Hepatocyte (in vitro differentiated cells): ENCODE measurements around the gene TNFRSF1A. TPM values are rescaled to one million over a fixed set of nuclear protein-coding genes. Genes with fewer than 3 reads are reported as not detected.
A peak's percentile ranks its signal among the peaks of the same experiment; 100 is the strongest.

Experiments
- DNase-seq: peaks from one replicate; pipeline ENCODE4 v3.0.0-alpha.2; 2016; ENCODE audit warnings: low spot score
- H2AFZ ChIP-seq: fragments of 200-600 bp; sonication (generic); 2 replicates; pipeline ENCODE4 v1.6.0; 2016; ENCODE audit warnings: antibody characterized with exemption, mild to moderate bottlenecking
- H3K27ac ChIP-seq: fragments of 200-600 bp; sonication (generic); 2 replicates; pipeline ENCODE4 v1.5.1; 2016; ENCODE audit warnings: mild to moderate bottlenecking
- H3K27me3 ChIP-seq: fragments of 200-600 bp; sonication (generic); 2 replicates; pipeline ENCODE4 v1.6.1; 2016
- H3K36me3 ChIP-seq: fragments of 200-600 bp; sonication (generic); replicated peaks from 2 replicates; pipeline ENCODE4 v1.5.1; 2016; ENCODE audit warnings: low read depth; ENCODE audit not compliant: insufficient read depth
- H3K4me1 ChIP-seq: fragments of 200-600 bp; sonication (generic); 2 replicates; pipeline ENCODE4 v1.5.1; 2016; ENCODE audit warnings: mild to moderate bottlenecking, moderate library complexity; ENCODE audit not compliant: insufficient read depth
- H3K4me2 ChIP-seq: fragments of 200-600 bp; sonication (generic); 2 replicates; pipeline ENCODE4 v1.6.0; 2016
- H3K4me3 ChIP-seq: fragments of 200-600 bp; sonication (generic); 2 replicates; pipeline ENCODE4 v1.5.1; 2016; ENCODE audit warnings: mild to moderate bottlenecking
- H3K79me2 ChIP-seq: fragments of 200-600 bp; sonication (generic); 2 replicates; pipeline ENCODE4 v1.6.0; 2017; ENCODE audit warnings: mild to moderate bottlenecking
- H3K9me2 ChIP-seq: fragments of 200-600 bp; sonication (generic); replicated peaks from 2 replicates; pipeline ENCODE4 v1.6.0; 2017; ENCODE audit warnings: mild to moderate bottlenecking; ENCODE audit not compliant: insufficient read depth
- H3K9me3 ChIP-seq: fragments of 200-600 bp; sonication (generic); 2 replicates; pipeline ENCODE4 v1.5.1; 2016; ENCODE audit warnings: low read depth, mild to moderate bottlenecking
- H4K20me1 ChIP-seq: fragments of 200-600 bp; sonication (generic); 2 replicates; pipeline ENCODE4 v1.6.0; 2016; ENCODE audit warnings: mild to moderate bottlenecking; ENCODE audit not compliant: insufficient read depth, poor library complexity, severe bottlenecking
- CTCF ChIP-seq: fragments of 200-600 bp; sonication (generic); IDR thresholded peaks from 2 replicates; pipeline ENCODE4 v1.5.1; 2016; ENCODE audit warnings: antibody characterized with exemption, mild to moderate bottlenecking; ENCODE audit not compliant: poor library complexity
- EZH2 ChIP-seq: fragments of 200-600 bp; sonication (generic); IDR thresholded peaks from 2 replicates; pipeline ENCODE4 v1.6.1; 2016; ENCODE audit warnings: antibody characterized with exemption, mild to moderate bottlenecking, borderline replicate concordance
- EZH2phosphoT487 ChIP-seq: fragments of 200-600 bp; sonication (generic); IDR thresholded peaks from one replicate; pipeline ENCODE4 v1.6.1; 2018; ENCODE audit warnings: antibody characterized with exemption, mild to moderate bottlenecking, low read depth, moderate library complexity; ENCODE audit not compliant: unreplicated experiment, severe bottlenecking
- WGBS: methylation state at CpG from one replicate; pipeline ENCODE4 v1.1.6; 2016; ENCODE audit warnings: low lambda C conversion rate; ENCODE audit errors: missing lambda C conversion rate; 5-methylcytosine and 5-hydroxymethylcytosine counted together
- polyA plus RNA-seq: library from polyadenylated mRNA; unstranded; fragments of >200 nt; fragmentation: Nextera tagmentation; extraction: Ambion mirVana; gene quantifications from 2 replicates; pipeline ENCODE4 v1.2.1, GENCODE V29; 2016
- total RNA-seq: library from RNA; depleted of rRNA; stranded (reverse); fragments of >200 nt; gene quantifications from 2 replicates; pipeline ENCODE4 v1.2.3, GENCODE V29; 2014

The TNFRSF1A gene
- total and polyA plus RNA-seq, 2 experiments from 2014 or later, result 147 to 168 TPM

DNA sequence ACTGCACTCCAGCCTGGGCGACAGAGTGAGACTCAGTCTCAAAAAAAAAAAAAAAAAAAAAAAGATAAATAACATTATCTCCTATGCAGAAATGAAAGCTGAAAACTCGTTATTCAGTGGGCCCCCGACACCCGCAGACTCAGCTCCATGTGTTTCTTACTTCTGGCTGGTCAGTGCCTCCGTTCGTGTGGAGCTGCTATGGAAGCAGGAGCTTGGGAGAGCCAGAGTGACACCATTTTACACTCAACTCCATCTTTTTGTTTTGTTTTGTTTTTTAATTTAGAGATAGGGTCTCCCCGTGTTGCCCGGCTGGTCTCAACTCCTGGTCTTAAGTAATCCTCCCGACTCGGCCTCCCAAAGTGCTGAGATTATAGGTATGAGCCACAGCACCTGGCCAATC is 44.7 kb downstream of the TNFRSF1A start:
- 89% methylated on average over 9 of the region's 10 CpGs for WGBS

GRCh38 chr12:6295094-6295811 is 46.6 kb downstream of the TNFRSF1A start:
- Histone ChIP-seq H3K9me2 (no peaks in the 10 kb centered on the region), H3K79me2 (no peaks in the 10 kb centered on the region), H2AFZ (no peak overlapping the region), H3K36me3 (no peaks in the 10 kb centered on the region), H3K27me3 (no peaks in the 10 kb centered on the region), H3K27ac (peak overlapping the region; percentile 98), H3K4me3 (no peak overlapping the region), H3K4me1 (peaks cover 38% of the 10 kb centered on the region), H3K4me2 (peak overlapping the region; percentile 60), H4K20me1 (no peaks in the 10 kb centered on the region), H3K9me3 (no peaks in the 10 kb centered on the region)
- 68% methylated on average over 5 of the region's 5 CpGs for WGBS
- peak; percentile 91 for DNase-seq
- no peak for TF ChIP-seq EZH2phosphoT487
- no peak for TF ChIP-seq CTCF
- TF ChIP-seq EZH2, result no peak

More for the DNA sequence above, 44.7 kb downstream of the TNFRSF1A start:
- H3K9me3 ChIP-seq, result no peaks in the 10 kb centered on the region
- H3K9me2 ChIP-seq, result no peaks in the 10 kb centered on the region
- H4K20me1 ChIP-seq, result no peaks in the 10 kb centered on the region
- no peaks in the 10 kb centered on the region for H3K36me3 ChIP-seq
- H3K79me2 ChIP-seq, result no peaks in the 10 kb centered on the region
- peak overlapping the region; percentile 54 for H3K27ac ChIP-seq
- H2AFZ ChIP-seq, result no peak overlapping the region
- H3K4me3 ChIP-seq, result no peak overlapping the region
- DNase-seq, result no peak
- no peak overlapping the region for H3K4me2 ChIP-seq
- TF ChIP-seq EZH2 (no peak), CTCF (no peak), EZH2phosphoT487 (no peak)
- no peaks in the 10 kb centered on the region for H3K27me3 ChIP-seq
- H3K4me1 ChIP-seq, result peaks cover 38% of the 10 kb centered on the region

DNA sequence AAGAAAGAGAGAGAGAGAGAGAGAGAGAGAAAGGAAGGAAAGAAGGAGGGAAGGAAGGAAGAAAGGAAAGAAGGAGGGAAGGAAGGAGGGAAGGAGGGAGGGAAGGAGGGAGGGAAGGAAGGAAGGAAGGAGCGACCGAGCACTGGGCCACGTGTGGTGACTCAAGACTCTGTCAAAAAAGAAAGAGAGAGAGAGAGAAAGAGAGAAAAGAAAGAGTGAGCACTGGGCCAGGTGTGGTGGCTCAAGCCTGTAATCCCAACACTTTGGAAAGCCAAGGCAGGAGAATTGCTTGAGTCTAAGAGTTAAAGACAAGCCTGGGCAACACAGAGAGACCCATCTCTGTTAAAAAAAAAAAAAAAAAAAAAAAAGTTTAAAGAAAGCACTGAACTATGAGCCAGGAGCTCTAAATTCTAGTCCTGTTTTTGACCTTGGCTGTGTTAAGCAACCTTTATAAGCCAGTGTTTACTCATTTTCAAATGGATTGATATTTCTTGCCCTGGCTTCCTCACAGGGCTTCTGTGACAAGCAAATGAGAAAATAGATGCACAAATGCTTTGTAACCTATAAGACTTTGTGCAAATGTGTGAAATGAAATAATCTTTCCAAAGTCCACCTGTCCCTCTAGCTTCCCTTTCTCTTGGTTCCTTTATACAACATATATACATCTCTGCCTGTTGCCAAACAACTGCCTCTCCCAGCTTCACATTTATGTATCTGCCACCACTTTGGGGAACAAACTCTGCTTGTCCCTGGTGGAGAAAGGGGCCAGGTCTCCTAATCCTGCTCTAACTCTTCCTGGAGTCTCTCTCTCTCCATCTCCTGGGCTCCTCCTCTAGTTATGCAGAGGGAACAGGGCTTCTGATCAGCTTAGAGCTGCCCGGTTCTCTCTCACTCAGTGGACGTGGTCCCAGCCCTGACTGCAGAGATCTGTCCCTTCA is 47.5 kb downstream of the TNFRSF1A start:
- Histone ChIP-seq H4K20me1 (no peaks in the 10 kb centered on the region), H3K4me1 (peaks cover 38% of the 10 kb centered on the region), H3K4me3 (no peak overlapping the region), H3K27ac (peak overlapping the region; percentile 98), H3K79me2 (no peaks in the 10 kb centered on the region), H3K27me3 (no peaks in the 10 kb centered on the region), H3K9me2 (no peaks in the 10 kb centered on the region), H3K36me3 (no peaks in the 10 kb centered on the region), H3K9me3 (no peaks in the 10 kb centered on the region), H3K4me2 (peak overlapping the region; percentile 60), H2AFZ (no peak overlapping the region)
- TF ChIP-seq EZH2 (no peak), EZH2phosphoT487 (no peak), CTCF (no peak)
- DNase-seq, result no peak
- no CpG with 5 or more reads among the region's 5 CpGs for WGBS
